Lower lobe of right lung (tissue), 2 donors: ENCODE measurements around the gene VPS52. TPM values are rescaled to one million over a fixed set of nuclear protein-coding genes. Genes with fewer than 3 reads are reported as not detected.
A peak's percentile ranks its signal among the peaks of the same experiment; 100 is the strongest.

Experiments
- ATAC-seq, 2 donors: fragments of 200-7000 bp; cut with Tn5 transposase; one replicate each; pipeline ENCODE4 v1.9.1; 2020 to 2022; ENCODE audit warnings: mild to moderate bottlenecking in 2 of 2, moderate library complexity in 2 of 2
- DNase-seq: peaks from one replicate; pipeline ENCODE4 v3.0.0-alpha.2; 2020
- H3K27ac ChIP-seq: fragments of 200-600 bp; one replicate; pipeline ENCODE4 v1.8.0; 2022
- H3K27me3 ChIP-seq: fragments of 200-600 bp; one replicate; pipeline ENCODE4 v1.8.0; 2022; ENCODE audit warnings: low read depth
- H3K36me3 ChIP-seq: fragments of 200-600 bp; one replicate; pipeline ENCODE4 v1.8.0; 2022; ENCODE audit warnings: mild to moderate bottlenecking
- H3K4me1 ChIP-seq: fragments of 200-600 bp; one replicate; pipeline ENCODE4 v1.8.0; 2022
- H3K4me3 ChIP-seq: fragments of 200-600 bp; one replicate; pipeline ENCODE4 v1.8.0; 2022; ENCODE audit warnings: mild to moderate bottlenecking
- H3K9me3 ChIP-seq: fragments of 200-600 bp; one replicate; pipeline ENCODE4 v1.8.0; 2022
- intact Hi-C: fragments of 100-400 bp; cut with DNase I; formaldehyde crosslinking; loops from one replicate; pipeline ENCODE4 v1.11.0; 2022
- total RNA-seq: library from RNA; stranded (reverse); fragmentation: NEBNext Ultra II Directional; extraction: Animal tissue kit (Norgen Biotek cat#: 25700); gene quantifications from one replicate; pipeline ENCODE4 v1.2.1, GENCODE V29; 2021
- TF ChIP-seq, protein P1 (sequence below): fragments of 200-600 bp; IDR thresholded peaks from one replicate; pipeline ENCODE4 v1.8.0; 2022; ENCODE audit warnings: antibody characterized with exemption, mild to moderate bottlenecking
- donor health status: DM: no; HTN: yes; CAD: no; lungs with severe emphysema.

Gene VPS52
- total RNA-seq, 1 donor from 2014 or later, result 59.7 TPM

DNA sequence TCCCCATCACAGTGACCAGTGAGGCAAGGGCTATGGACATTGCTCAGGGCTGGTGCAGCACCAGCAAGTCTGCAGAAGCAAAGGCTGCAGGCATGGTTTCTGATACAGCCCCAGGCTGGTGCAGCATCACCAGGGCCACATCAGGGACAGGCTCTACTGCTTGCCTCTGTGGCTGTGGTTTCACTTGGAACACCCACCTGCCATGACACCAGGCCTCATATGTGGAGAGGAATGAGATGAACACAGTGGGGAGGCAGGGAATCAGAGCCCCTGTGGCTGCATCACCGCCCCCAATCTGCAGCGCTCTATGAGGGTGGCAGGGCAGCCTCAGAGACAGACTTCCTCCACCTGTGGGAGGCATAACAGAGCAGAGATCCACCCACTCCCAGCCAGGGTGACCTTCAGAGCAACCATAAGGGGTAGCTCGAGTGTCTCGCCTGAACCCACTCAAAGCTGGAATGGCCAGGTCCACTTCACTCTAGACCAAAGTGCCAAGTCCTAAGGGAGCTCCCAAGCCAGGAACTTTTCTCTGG is 55.5 kb downstream of the VPS52 start:
- ATAC-seq, result no peak
- no peak overlapping the region for H3K27ac ChIP-seq
- no peak overlapping the region for H3K4me3 ChIP-seq
- H3K36me3 ChIP-seq, result no peaks in the 10 kb centered on the region
- intact Hi-C loops, result no loop called here
- peaks cover 8% of the 10 kb centered on the region for H3K27me3 ChIP-seq
- TF ChIP-seq, protein P1, sequence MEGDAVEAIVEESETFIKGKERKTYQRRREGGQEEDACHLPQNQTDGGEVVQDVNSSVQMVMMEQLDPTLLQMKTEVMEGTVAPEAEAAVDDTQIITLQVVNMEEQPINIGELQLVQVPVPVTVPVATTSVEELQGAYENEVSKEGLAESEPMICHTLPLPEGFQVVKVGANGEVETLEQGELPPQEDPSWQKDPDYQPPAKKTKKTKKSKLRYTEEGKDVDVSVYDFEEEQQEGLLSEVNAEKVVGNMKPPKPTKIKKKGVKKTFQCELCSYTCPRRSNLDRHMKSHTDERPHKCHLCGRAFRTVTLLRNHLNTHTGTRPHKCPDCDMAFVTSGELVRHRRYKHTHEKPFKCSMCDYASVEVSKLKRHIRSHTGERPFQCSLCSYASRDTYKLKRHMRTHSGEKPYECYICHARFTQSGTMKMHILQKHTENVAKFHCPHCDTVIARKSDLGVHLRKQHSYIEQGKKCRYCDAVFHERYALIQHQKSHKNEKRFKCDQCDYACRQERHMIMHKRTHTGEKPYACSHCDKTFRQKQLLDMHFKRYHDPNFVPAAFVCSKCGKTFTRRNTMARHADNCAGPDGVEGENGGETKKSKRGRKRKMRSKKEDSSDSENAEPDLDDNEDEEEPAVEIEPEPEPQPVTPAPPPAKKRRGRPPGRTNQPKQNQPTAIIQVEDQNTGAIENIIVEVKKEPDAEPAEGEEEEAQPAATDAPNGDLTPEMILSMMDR, result no peak
- no peak for DNase-seq
- no peaks in the 10 kb centered on the region for H3K9me3 ChIP-seq
- H3K4me1 ChIP-seq, result peaks cover 15% of the 10 kb centered on the region

DNA sequence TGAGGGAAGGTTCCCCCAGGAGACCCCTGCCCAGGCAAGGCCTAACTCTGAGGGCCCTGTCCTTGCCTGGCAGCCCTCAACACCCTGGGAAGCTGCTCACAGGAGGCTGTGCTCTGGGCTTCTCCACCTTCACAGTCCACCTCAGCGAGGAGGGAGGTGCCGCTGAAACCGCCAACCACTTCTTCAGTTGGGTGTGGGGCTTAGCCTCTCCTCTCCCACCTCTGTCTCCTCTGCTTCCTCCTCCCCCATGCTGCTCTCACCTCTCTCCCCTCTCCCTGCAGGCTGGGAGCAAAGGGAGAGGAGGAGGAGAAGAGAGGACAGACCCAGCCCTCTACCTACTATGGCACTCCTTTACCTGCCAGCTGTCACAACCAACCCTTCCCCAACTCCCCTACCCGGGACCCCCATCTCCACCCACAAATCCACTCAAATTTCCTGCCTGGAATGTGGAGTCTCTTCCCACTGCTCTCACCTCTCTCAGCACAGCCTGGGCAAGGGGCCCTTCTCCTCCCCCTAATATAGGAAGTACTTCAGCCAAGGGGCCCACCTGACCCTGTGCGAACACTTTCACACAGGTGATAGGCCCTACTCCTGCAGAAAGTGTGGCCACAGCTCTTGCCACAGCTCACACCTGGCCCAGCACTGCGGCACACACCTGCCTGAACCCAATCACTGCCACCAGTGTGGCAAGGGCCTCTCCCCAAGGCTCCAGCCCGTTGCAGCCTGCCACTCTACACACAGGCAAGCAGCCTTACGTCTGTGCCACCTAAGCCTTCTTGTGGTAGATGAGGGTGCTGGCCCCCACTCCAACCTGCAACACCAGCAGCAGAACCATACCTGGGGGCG is 56.2 kb downstream of the VPS52 start:
- ATAC-seq, result no peak
- intact Hi-C loops, result no loop called here

DNA sequence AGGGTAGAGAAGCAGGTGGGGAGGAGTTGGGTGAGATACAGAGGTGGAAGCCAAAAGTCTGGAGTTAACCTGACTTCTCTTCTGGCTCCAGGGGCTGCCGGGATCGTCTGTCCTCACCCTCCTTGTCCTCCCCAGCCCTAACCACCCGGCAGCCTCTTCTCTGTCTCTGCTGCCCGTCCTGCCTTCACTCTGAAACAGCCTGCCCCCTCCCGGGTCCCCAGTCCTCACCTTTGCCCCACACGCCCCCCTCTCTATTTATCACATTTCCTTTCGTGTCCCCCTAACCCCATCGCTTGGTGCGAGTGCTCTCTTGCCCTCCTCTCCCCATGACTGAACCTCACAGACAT is 57.7 kb downstream of the VPS52 start:
- H3K27me3 ChIP-seq, result peaks cover 6% of the 10 kb centered on the region
- no peak for DNase-seq
- peak overlapping the region; percentile 55 for H3K4me3 ChIP-seq
- peaks cover 17% of the 10 kb centered on the region for H3K36me3 ChIP-seq
- H3K9me3 ChIP-seq, result no peaks in the 10 kb centered on the region
- H3K4me1 ChIP-seq, result peaks cover 20% of the 10 kb centered on the region
- H3K27ac ChIP-seq, result no peak overlapping the region
- intact Hi-C loops, result no loop called here
- ATAC-seq, result peak in 1 of 2 donors; percentile 5
- TF ChIP-seq, protein P1, result no peak

More for the DNA sequence above, 56.2 kb downstream of the VPS52 start:
- TF ChIP-seq, protein P1, result no peak
- Histone ChIP-seq H3K4me1 (peaks cover 15% of the 10 kb centered on the region), H3K36me3 (peaks cover 5% of the 10 kb centered on the region), H3K4me3 (no peak overlapping the region), H3K27me3 (peaks cover 6% of the 10 kb centered on the region), H3K27ac (no peak overlapping the region), H3K9me3 (no peaks in the 10 kb centered on the region)
- no peak for DNase-seq

- Histone ChIP-seq H3K27me3 (peaks cover 6% of the 10 kb centered on the region), H3K27ac (no peak overlapping the region), H3K9me3 (no peaks in the 10 kb centered on the region), H3K4me1 (peaks cover 23% of the 10 kb centered on the region), H3K36me3 (peaks cover 17% of the 10 kb centered on the region), H3K4me3 (peak overlapping the region; percentile 55)
- TF ChIP-seq, protein P1, result no peak
- intact Hi-C loops, result no loop called here
- ATAC-seq, result peak; percentile 17 to 34
- no peak for DNase-seq
Measured at GRCh38 chr6:33213166-33213988, 58.3 kb downstream of the VPS52 start.

DNA sequence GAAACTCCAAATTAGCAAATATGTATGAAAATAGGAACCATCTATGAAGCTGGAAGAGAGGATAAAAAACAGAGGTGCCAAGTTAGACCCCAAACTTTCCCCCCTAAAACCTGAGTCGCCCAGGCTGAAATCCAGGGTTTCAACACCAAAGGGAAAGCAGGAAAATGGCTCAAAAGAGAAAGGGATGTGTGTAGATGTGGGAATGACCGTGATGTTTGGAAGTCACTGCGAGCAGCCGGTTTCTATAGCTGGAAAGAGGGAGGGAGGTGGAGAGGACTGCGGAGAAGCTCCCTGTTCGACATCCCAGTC is 58.9 kb downstream of the VPS52 start:
- TF ChIP-seq, protein P1, result no peak
- H3K27ac ChIP-seq, result no peak overlapping the region

More for the DNA sequence above, 58.9 kb downstream of the VPS52 start:
- intact Hi-C loops, result no loop called here
- DNase-seq (no peak), ATAC-seq (no peak)
- peak overlapping the region; percentile 55 for H3K4me3 ChIP-seq
- peaks cover 17% of the 10 kb centered on the region for H3K36me3 ChIP-seq
- H3K9me3 ChIP-seq, result no peaks in the 10 kb centered on the region
- peaks cover 6% of the 10 kb centered on the region for H3K27me3 ChIP-seq
- H3K4me1 ChIP-seq, result peaks cover 23% of the 10 kb centered on the region
